Measurements from ENCODE around the gene SEH1L.

The SEH1L gene

DNA sequence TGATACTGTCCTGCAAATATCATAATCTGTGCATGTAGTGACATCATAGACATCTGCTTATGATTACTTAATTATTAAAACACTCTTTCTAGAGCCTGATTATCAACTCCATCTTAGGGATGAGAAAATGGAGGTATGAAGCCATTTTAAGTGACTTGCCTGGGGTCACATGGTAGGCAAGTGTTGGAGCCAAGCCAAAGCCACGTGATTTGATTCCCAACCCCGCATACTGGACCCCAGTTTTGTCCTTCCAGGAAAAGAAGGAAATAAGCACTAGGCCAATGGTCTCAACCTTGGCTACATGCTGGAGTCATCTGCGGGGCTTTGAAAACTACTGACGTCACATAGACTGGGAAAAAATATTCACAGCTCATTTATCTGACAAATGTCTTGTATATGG lies 19.6 kb upstream of the SEH1L start:
- no peak overlapping the region for H3K4me2 ChIP-seq (ENCODE audit: low read depth, low read length)
- no peaks in the 10 kb centered on the region for H3K36me3 ChIP-seq (replicated peaks; ENCODE audit: insufficient read depth, low read length)
- TF ChIP-seq EZH2 (optimal IDR thresholded peaks at IDR 0.05; ENCODE audit: low read depth, low read length) (no peak), EZH2phosphoT487 (IDR thresholded peaks at IDR 0.05; ENCODE audit: low read length) (no peak)
- TF ChIP-seq, protein P1, sequence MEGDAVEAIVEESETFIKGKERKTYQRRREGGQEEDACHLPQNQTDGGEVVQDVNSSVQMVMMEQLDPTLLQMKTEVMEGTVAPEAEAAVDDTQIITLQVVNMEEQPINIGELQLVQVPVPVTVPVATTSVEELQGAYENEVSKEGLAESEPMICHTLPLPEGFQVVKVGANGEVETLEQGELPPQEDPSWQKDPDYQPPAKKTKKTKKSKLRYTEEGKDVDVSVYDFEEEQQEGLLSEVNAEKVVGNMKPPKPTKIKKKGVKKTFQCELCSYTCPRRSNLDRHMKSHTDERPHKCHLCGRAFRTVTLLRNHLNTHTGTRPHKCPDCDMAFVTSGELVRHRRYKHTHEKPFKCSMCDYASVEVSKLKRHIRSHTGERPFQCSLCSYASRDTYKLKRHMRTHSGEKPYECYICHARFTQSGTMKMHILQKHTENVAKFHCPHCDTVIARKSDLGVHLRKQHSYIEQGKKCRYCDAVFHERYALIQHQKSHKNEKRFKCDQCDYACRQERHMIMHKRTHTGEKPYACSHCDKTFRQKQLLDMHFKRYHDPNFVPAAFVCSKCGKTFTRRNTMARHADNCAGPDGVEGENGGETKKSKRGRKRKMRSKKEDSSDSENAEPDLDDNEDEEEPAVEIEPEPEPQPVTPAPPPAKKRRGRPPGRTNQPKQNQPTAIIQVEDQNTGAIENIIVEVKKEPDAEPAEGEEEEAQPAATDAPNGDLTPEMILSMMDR (IDR thresholded peaks at IDR 0.05; ENCODE audit: low read length) = no peak
- no peaks in the 10 kb centered on the region for H3K4me1 ChIP-seq (ENCODE audit: low read length)
- H3K27ac ChIP-seq (ENCODE audit: low read length) = no peak overlapping the region
- no peak for DNase-seq
- no peaks in the 10 kb centered on the region for H3K9me3 ChIP-seq (replicated peaks; ENCODE audit: insufficient read depth, low read length)
- H3K9ac ChIP-seq (ENCODE audit: low read length) = no peak overlapping the region
- no peaks in the 10 kb centered on the region for H3K9me2 ChIP-seq (replicated peaks; ENCODE audit: insufficient read depth, low read length)
- no peaks in the 10 kb centered on the region for H3K79me2 ChIP-seq (ENCODE audit: low read length)
- no peaks in the 10 kb centered on the region for H3F3A ChIP-seq (ENCODE audit: insufficient read depth, low read length)
- H4K20me1 ChIP-seq (ENCODE audit: insufficient read depth, low read length) = no peaks in the 10 kb centered on the region
- H3K4me3 ChIP-seq (ENCODE audit: low read length) = no peak overlapping the region
- peaks cover 92% of the 10 kb centered on the region for H3K27me3 ChIP-seq (replicated peaks; ENCODE audit: insufficient read depth, low read length)
- no peak overlapping the region for H2AFZ ChIP-seq (ENCODE audit: low read length)

DNA sequence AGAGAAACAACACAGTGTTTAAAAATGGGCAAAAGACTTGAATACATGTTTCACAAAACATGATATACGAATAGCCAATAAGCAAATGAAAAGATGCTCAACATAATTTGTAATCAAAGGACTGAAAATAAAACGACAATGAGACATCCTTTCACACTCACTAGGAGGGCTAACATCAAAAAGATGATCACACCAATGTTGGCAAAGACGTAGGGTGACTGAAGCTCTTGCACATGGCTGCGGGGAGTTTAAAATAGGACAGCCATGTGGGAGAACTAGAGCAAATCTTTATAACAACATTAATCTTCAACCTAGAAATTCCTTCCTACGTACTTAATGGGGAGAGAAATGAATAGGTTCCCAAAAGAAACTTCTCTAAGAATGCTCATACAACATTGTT lies 19.2 kb upstream of the SEH1L start:
- Histone ChIP-seq H3K4me3 (ENCODE audit: low read length) (no peak overlapping the region), H4K20me1 (ENCODE audit: insufficient read depth, low read length) (no peaks in the 10 kb centered on the region), H3K9me3 (replicated peaks; ENCODE audit: insufficient read depth, low read length) (no peaks in the 10 kb centered on the region), H3F3A (ENCODE audit: insufficient read depth, low read length) (no peaks in the 10 kb centered on the region), H3K9ac (ENCODE audit: low read length) (no peak overlapping the region), H3K9me2 (replicated peaks; ENCODE audit: insufficient read depth, low read length) (no peaks in the 10 kb centered on the region), H3K36me3 (replicated peaks; ENCODE audit: insufficient read depth, low read length) (no peaks in the 10 kb centered on the region), H3K4me1 (ENCODE audit: low read length) (no peaks in the 10 kb centered on the region), H3K27me3 (replicated peaks; ENCODE audit: insufficient read depth, low read length) (peaks cover 91% of the 10 kb centered on the region), H3K27ac (ENCODE audit: low read length) (no peak overlapping the region), H2AFZ (ENCODE audit: low read length) (no peak overlapping the region), H3K79me2 (ENCODE audit: low read length) (no peaks in the 10 kb centered on the region), H3K4me2 (ENCODE audit: low read depth, low read length) (no peak overlapping the region)
- no peak for TF ChIP-seq EZH2 (optimal IDR thresholded peaks at IDR 0.05; ENCODE audit: low read depth, low read length)
- TF ChIP-seq EZH2phosphoT487 (IDR thresholded peaks at IDR 0.05; ENCODE audit: low read length) = no peak
- DNase-seq = no peak

DNA sequence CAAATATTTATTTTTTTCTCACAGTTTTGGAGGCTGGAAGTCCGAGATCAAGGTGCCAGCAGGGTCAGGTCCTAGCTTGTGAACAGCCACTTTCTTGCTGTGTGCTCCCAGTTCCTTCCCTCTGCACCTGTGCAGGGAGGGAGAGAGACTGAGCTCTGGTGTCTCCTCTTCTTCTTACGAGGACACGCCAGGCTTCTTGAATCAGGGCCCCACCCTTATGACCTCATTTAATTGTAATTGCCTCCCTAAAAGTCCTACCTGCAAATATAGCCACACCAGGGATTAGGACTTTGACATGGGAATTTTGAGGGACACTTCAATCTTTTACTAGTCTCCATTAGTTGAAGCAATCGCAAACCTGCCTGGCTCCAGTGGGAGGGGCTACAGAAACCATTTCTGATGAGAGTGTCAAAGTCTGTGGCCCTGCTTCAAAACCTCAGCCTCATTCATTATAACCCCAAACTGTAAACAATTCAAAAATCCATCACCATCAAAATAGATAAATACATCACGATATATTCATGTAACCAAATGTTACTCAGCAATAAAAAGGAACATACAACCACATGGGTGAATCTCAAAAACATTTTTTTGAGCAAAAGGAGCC lies 18.2 kb upstream of the SEH1L start:
- H3K9me2 ChIP-seq (replicated peaks; ENCODE audit: insufficient read depth, low read length) = no peaks in the 10 kb centered on the region
- TF ChIP-seq, protein P1 (IDR thresholded peaks at IDR 0.05; ENCODE audit: low read length) = no peak
- no peak for TF ChIP-seq EZH2 (optimal IDR thresholded peaks at IDR 0.05; ENCODE audit: low read depth, low read length)
- TF ChIP-seq EZH2phosphoT487 (IDR thresholded peaks at IDR 0.05; ENCODE audit: low read length) = no peak
- no peak overlapping the region for H3K27ac ChIP-seq (ENCODE audit: low read length)
- H3K4me2 ChIP-seq (ENCODE audit: low read depth, low read length) = no peak overlapping the region
- H3F3A ChIP-seq (ENCODE audit: insufficient read depth, low read length) = no peaks in the 10 kb centered on the region
- no peaks in the 10 kb centered on the region for H3K79me2 ChIP-seq (ENCODE audit: low read length)
- DNase-seq = no peak
- H3K4me3 ChIP-seq (ENCODE audit: low read length) = no peak overlapping the region
- no peaks in the 10 kb centered on the region for H3K36me3 ChIP-seq (replicated peaks; ENCODE audit: insufficient read depth, low read length)
- H3K4me1 ChIP-seq (ENCODE audit: low read length) = 0 out of 2 replicates have a peak, but pooled peaks cover under 1% of the 10 kb centered on the region
- no peaks in the 10 kb centered on the region for H3K9me3 ChIP-seq (replicated peaks; ENCODE audit: insufficient read depth, low read length)
- H3K27me3 ChIP-seq (replicated peaks; ENCODE audit: insufficient read depth, low read length) = peaks cover 81% of the 10 kb centered on the region
- H3K9ac ChIP-seq (ENCODE audit: low read length) = no peak overlapping the region
- no peaks in the 10 kb centered on the region for H4K20me1 ChIP-seq (ENCODE audit: insufficient read depth, low read length)
- H2AFZ ChIP-seq (ENCODE audit: low read length) = no peak overlapping the region

DNA sequence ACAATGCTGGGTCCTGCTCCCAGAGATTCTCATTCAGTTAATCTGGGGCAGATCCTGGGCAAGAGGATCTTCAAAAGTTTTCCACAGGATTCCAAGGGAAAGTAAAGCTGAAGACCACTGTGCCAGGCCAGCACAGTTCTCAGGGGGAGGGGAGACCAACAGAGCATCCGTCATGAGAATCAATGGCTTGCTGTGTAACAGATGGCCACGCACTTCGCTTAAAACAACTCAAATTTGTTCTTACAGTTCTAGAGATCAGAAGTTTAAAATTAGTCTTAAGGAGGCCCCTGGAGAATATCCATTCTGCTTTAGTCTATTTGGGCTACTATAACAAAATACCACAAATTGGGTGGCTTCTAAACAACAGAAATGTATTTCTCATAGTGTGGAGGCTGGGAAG lies 17.4 kb upstream of the SEH1L start:
- Histone ChIP-seq H3K79me2 (ENCODE audit: low read length) (no peaks in the 10 kb centered on the region), H3K9ac (ENCODE audit: low read length) (no peak overlapping the region), H3K36me3 (replicated peaks; ENCODE audit: insufficient read depth, low read length) (no peaks in the 10 kb centered on the region), H2AFZ (ENCODE audit: low read length) (no peak overlapping the region), H3K4me1 (ENCODE audit: low read length) (0 out of 2 replicates have a peak, but pooled peaks cover 5% of the 10 kb centered on the region), H4K20me1 (ENCODE audit: insufficient read depth, low read length) (no peaks in the 10 kb centered on the region), H3K9me3 (replicated peaks; ENCODE audit: insufficient read depth, low read length) (no peaks in the 10 kb centered on the region), H3K27me3 (replicated peaks; ENCODE audit: insufficient read depth, low read length) (peaks cover 77% of the 10 kb centered on the region), H3K9me2 (replicated peaks; ENCODE audit: insufficient read depth, low read length) (no peaks in the 10 kb centered on the region), H3K4me3 (ENCODE audit: low read length) (no peak overlapping the region), H3K4me2 (ENCODE audit: low read depth, low read length) (no peak overlapping the region), H3F3A (ENCODE audit: insufficient read depth, low read length) (no peaks in the 10 kb centered on the region), H3K27ac (ENCODE audit: low read length) (no peak overlapping the region)
- TF ChIP-seq EZH2phosphoT487 (IDR thresholded peaks at IDR 0.05; ENCODE audit: low read length) = no peak
- TF ChIP-seq EZH2 (optimal IDR thresholded peaks at IDR 0.05; ENCODE audit: low read depth, low read length) = no peak
- TF ChIP-seq, protein P1 (IDR thresholded peaks at IDR 0.05; ENCODE audit: low read length) = no peak
- no peak for DNase-seq
